Forelimb muscle (tissue), 1 donor: ENCODE measurements around the gene SEH1L. TPM values are rescaled to one million over a fixed set of nuclear protein-coding genes. Genes with fewer than 3 reads are reported as not detected.
"Not testable (repeated sequence)": the region's sequence is repeated elsewhere in the genome, so short reads cannot be mapped to it uniquely, and the experiment has no call there.

ENCODE experiments used
- DNase-seq: peaks from one replicate; pipeline ENCODE4 v3.0.0-alpha.2; 2013; ENCODE audit warnings: low read depth
- polyA plus RNA-seq: library from polyadenylated mRNA; unstranded; fragments of 120-200 nt; gene quantifications from one replicate; pipeline ENCODE4 v1.2.1, GENCODE V29; 2013; ENCODE audit not compliant: insufficient read length

The SEH1L gene
- polyA plus RNA-seq: 27.7 TPM

DNA sequence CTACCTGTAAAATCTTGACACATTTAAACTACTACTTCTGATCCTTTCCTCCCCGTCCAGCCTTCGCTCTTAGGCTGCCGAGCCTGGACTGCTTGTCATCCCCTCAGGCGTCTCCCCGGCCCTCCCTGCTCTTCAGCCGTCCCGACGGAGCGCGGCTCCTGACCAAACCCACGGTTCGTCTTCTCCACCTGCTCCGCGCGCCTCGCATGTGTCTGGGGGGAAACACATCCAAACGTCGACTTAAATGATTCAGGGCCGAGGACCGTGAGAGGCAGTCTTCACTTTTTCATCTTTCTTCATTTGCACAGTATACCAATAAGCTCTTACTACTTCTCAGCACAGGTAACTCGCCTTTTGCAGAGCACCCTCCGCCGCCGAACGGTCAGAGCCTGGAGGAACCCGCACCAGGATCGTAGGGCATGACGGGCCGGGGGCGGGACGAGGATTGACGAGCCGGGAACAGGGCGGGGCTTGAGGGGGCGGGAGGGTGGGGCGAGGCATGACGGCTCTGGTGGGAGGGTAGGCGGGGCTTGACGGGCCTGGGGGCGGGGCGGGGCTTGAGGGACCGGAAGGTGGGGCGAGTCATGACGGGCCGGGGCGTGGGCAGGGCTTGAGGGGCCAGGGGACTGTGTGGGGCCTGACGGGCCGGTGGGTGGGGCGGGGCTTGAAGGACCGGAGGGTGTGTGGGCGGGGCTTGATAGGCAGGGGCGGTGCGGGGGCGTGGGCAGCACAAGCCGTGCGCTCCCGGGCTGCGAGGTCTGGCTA, at the start of gene SEH1L:
Gene SEH1L, plus strand, starts transcription at position 727 of the 765 bp plus-strand sequence. CDS start 111 bp downstream, outside the sequence.
- peak; percentile 70 for DNase-seq

DNA sequence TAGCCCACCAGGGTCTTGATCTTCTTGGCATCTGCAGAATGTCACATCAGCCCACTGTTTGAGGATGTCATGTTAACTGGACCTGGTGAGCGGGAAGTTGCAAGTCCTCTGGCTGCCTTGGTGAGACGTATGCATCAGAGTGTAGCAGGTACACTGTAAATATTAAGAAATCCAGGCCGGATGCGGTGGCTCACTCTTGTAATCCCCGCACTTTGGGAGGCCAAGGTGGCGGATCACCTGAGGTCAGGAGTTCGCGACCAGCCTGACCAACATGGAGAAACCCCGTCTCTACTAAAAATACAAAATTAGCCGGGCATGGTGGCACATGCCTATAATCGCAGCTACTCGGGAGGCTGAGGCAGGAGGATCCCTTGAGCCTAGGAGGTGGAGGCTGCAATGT, 46.6 kb upstream of the SEH1L start:
- DNase-seq: not testable (repeated sequence)

- no peak for DNase-seq
These were observed 43.7 kb upstream of the SEH1L start for GRCh38 chr18:12904012-12904516.

GRCh38 chr18:12906119-12906518, 41.7 kb upstream of the SEH1L start:
- no peak for DNase-seq

DNA sequence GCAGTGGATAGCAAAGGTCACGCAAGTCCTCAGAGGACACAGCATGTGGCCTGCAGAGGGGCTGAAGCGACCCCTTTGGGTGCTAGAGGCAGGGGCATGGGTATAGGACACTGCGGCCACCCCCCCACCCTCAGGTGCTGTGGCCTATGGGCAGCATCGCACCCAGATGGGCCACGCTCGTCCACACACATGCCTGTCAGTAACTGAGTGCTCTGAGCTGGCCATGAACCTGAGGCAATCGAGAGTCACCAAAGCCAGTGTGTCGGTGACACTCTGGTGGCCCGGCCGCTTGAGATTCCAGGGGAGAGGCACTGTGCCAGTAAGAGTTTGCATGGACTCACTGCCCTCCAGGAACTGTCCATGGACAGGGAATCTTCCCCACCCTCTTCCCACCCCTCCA, 41.0 kb upstream of the SEH1L start:
- no peak for DNase-seq

DNA sequence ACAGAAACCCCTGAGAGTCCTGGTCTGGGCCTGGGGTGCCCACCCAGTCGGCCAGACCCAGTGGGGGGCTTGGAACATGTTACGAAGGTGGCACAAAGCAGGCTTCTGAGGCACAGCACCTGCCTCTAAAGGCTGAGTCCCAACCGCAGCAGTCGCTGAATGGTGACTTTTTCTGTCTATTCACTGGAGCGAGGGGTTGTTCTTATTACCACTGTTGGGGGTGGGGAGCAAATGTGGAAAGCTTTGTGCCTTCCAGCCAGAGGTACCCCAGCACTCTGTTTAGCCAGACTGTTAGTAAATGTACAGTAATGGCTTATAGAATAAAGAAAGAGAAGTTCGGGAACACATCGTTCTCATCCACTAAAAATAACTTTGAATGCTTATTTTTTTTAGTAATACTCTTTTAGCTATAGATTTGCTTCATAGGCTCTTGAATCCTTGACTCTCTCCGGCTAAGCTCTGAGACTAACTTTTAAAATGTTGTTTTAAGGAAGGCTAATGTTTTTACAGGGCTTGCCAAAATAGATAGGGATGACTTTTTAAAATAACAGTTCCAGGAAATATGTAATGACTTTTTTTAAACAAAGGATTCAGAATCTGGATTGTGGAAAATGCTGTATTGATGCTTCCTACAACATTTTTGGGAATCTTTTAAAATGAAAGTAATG, 40.4 kb upstream of the SEH1L start:
- DNase-seq: no peak

GRCh38 chr18:12908706-12909105, 39.1 kb upstream of the SEH1L start:
- DNase-seq: no peak

DNA sequence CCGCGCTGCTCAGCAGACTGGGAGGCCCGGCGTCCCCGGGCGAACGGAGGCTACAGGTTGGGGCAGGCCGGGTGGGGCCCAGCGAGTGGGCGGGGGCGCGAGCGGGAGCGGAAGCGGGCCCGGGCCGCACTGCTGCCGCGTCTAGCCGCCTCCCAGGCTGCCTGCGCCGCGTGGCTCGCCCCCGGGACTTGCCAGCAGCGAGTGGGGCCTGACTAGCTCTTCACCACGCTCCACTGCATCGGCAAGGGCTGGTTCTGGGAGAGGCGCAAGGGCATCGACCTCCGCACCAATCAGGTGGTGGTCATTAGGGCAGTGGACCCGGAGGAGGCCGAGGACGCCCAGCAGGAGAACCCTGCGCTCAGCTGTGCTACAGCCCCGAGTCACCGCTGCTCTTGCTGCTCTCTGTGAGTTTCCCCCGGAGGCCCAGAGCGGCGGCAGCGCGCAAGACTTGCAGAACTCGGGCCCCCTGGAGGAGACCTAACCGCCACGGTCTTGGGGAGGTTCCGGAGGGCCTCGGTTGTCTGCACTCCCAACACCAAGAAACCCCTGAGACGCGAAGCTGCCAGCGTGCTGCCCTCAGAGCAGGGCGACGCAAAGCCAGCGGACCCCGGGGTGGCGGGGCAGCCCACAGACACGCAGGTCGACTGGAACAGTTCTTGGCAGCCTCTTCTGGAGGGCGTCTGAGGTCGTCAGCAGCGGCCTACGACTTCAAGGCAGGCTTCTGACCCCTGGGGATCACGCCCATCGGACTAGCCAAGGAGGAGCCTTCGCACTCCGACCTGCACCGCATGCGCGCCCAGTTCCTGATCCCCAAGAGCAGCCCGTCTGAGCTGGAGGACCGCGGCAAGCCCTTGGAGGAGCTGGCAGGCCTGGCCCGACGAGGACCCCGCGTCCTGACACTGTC, 36.5 kb upstream of the SEH1L start:
- DNase-seq: no peak

GRCh38 chr18:12911929-12912703, 35.7 kb upstream of the SEH1L start:
- no peak for DNase-seq

- no peak for DNase-seq
These were observed 26.6 kb upstream of the SEH1L start for GRCh38 chr18:12921178-12921577.

- DNase-seq: no peak
These were observed 25.5 kb upstream of the SEH1L start for GRCh38 chr18:12922266-12922665.

GRCh38 chr18:12924616-12925015, 23.2 kb upstream of the SEH1L start:
- no peak for DNase-seq

GRCh38 chr18:12928206-12928605, 19.6 kb upstream of the SEH1L start:
- no peak for DNase-seq

GRCh38 chr18:12928641-12929040, 19.2 kb upstream of the SEH1L start:
- no peak for DNase-seq

- no peak for DNase-seq
These were observed 18.2 kb upstream of the SEH1L start for GRCh38 chr18:12929477-12930083.

- no peak for DNase-seq
These were observed 17.4 kb upstream of the SEH1L start for GRCh38 chr18:12930376-12930775.

DNA sequence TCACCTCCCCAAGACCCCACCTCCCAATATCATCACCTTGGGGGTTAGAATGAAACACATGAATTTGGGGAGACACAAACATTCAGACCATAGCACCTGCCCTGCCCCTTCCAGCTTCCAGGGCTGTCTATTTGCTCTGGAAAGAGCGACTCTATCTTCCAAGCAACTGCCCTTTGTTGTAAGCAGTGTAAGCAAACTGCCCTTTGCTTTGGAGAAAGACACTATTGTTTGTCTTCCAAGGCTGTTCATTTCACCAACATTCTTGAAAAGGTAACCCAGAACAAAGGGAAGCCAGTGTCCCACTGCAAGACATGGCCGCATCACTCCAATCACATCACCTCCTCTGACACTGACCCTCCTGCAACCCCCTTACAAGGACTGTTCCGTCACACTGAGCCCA, 16.9 kb upstream of the SEH1L start:
- no peak for DNase-seq

DNA sequence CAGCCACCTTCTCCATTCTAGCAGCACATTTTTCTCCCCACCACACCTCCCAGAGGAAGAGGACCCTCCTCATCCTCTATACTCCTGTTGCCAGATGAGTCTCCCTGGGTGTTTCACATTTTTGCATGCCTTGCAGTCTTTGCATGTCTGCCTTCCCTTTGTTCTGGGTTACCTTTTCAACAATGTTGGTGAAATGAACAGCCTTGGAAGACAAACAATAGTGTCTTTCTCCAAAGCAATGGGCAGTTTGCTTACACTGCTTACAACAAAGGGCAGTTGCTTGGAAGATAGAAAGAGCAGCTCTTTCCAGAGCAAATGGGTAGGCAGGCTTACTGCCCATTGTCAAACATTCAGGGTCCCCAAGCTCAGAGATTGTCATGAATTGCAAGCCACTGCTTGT, 14.5 kb upstream of the SEH1L start:
- DNase-seq: no peak

GRCh38 chr18:12934454-12935071, 13.2 kb upstream of the SEH1L start:
- no peak for DNase-seq

DNA sequence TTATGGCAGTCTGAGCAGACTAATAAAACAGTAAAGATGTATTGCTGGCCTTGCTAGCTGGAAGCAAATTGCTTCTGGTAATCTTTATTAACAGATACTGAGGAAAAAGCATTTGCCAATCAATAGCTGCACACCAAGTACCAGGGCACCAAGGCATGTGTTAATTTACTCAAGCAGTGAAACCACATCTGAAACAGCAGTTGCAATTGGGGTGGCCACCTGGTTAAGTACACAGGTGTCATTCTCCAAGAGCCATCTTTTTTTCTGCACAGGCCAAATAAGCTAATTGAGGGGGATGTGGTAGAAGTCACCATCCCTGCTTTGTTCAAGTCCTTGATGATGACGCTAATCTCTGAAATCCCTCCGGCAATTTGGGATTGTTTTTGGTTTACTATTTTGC, 8.6 kb upstream of the SEH1L start:
- DNase-seq: no peak
